HG02981 (cell line): Measurements from ENCODE around the gene SNAP47.

Source experiments
- ATAC-seq: cut with Tn5 transposase; IDR thresholded peaks from one replicate; pipeline ENCODE4 v1.9.1; 2021; ENCODE audit warnings: mild to moderate bottlenecking, moderate library complexity; ENCODE audit not compliant: unreplicated experiment

The SNAP47 gene

DNA sequence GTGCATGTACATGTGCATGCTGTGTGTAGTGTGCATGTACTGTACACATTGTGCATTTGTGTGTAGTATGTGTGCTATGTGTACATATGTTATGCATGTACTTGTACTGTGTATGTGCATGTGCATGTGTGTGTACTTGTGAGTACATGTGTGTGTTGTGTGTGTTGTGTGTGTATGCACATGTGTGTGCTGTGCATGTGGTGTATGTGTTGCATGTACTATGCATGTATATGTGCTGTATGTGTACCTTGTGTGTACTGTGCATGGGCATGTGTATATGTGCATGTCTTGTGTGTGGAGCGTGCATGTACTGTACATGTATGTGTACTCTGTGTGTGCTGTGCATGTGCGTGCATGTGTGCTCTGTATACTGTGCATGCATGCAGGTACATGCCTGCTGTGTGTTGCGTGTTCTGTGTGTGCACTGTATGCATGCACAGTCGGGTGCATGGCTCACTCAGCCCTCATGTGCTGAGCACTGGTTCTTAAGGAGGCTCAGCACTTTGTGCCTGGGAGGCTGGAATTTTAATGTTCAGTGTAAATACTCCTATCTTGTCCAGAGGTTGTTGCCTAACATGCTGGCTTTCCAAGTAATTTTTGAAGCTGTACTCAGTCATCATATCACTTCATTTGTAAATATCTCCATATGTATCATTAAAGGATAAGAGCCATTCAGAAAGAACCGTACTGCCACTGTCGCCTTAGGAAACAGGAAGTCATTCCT, 32.3 kb downstream of the SNAP47 start:
- no peak for ATAC-seq

DNA sequence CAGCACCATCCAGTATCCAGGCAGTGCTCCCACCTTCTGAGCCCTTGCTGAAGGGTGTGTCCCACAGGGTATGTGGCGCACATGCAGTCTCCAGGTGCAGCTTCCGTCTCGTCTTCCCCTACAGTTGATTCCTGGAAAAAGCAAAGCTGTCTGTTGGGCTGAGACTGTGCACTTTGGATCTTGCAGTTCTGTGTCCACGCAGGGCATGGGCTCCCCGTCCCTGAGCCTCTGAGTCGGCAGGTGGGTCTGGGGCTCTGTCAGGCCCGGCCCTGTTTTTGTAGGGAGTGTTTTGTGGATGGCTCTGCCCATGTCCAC, 32.8 kb downstream of the SNAP47 start:
- ATAC-seq, result no peak

GRCh38 chr1:227768640-227769039, 33.4 kb downstream of the SNAP47 start:
- ATAC-seq, result no peak

- no peak for ATAC-seq
Measured at GRCh38 chr1:227769047-227769935, 34.1 kb downstream of the SNAP47 start.

- ATAC-seq, result no peak
Measured at GRCh38 chr1:227769936-227770494, 34.8 kb downstream of the SNAP47 start.

GRCh38 chr1:227770812-227771211, 35.6 kb downstream of the SNAP47 start:
- no peak for ATAC-seq

- ATAC-seq, result no peak
Measured at GRCh38 chr1:227771326-227771725, 36.1 kb downstream of the SNAP47 start.

DNA sequence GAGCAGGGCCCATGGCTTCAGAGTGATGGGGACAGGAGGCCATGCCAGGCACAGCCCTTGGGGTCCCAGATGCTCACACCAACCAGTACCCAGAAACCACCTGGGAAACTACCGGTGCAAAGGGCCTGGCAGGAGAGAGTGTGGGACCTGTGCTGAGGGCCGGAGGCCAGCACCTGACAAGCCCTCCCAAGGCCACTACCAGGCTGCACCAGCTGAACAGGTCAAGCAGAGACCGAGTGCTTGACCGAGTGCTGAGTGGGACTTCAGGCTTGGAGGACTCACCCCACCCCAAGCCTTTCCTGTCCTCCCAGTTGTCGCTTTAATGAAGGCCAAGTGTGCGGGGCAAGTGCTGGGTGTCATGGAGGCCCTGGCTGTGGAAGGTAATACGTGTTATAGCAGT, 36.5 kb downstream of the SNAP47 start:
- ATAC-seq, result no peak

GRCh38 chr1:227773558-227773957, 38.3 kb downstream of the SNAP47 start:
- no peak for ATAC-seq

DNA sequence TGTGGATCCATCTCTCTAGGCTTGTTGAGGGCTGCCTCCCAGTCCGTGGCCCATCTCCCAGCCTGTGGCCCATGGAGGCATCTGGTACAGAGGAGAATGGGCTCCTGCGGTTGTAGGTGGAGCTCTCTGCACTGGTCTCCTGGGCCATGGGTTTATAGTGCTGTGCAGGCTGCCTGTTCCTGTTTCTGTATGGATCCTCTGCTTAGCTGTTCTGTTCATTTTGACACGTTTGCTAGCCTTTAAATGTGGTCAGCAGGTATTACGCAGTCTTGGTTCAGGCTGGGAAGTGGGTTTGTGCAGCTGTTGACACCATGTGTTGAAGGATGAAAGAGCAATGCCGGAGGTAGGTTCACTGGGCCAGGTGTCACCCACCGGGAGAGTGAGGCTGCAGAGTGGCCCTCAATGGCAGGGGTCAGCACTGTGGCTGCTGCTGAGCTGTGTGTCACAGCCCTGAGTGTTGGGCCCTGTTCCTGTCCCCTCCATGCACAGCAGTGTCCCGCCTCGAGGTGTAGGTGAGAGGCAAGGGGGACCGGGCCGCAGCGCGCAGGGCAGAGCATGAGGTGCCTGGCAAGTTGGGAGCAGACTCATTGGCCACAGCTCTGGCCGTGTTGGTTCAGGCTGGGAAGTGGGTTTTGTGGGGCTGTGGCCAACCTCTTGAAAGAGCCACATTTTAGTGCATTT, 39.0 kb downstream of the SNAP47 start:
- no peak for ATAC-seq

DNA sequence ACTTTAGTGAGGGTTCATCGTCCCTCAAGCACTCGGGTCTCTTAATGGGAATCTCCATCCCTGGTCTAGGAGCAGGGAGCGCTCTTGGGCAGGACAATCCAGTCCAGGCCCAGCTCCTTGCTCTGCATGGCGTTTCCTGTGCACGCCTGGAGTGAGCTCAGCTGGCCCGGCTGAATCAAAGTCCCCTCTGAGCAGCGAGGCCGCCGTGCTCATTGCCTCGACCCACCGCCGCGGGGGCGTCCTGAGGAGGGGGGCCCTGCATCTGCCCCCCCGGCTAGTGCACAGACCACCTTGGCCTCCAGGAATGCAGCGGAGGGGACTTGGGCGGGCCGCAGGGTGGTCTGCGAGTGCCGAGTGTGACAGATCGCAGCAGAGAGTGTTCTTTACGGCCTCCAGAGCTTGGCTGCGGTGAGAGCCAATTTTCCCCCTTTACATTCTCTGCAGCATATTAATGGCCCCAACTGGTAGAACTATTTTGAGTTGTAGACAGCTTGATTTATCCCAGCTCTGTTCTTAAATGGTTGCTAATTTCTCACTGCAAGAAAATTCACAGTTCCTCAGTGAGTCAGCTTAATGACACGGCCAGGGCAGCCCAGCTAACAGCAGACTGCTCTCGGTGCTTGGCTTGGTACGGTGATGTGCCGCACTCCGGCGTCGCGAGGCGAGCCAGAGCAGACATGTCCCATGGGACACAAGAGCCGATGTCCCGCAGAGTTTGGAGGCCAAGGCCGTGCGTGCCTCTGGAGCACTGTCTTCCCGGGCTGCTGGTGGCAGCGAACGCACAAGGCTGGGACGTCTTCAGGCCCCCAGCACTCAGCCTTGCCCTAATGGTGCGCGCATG, 39.8 kb downstream of the SNAP47 start:
- ATAC-seq, result no peak

DNA sequence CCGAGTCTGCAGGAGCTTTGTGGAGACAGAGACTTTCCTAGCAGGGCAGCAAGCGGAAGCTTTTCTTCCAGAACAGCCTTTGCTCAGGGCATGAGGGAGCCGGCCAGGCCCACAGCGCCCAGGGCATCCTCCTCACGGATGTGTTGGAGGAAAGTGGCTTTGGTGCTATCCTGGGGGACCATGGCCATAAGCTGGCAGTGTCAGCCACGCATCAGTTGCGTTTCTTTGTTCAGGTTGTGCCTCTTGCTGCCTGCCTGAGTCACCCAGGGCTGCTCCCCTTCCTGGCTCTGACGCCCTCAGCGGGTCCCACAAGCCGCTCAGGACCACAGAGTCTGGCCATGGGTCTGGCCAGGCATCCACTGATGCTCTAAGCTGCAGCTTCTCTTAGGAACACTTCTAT, 40.6 kb downstream of the SNAP47 start:
- no peak for ATAC-seq

DNA sequence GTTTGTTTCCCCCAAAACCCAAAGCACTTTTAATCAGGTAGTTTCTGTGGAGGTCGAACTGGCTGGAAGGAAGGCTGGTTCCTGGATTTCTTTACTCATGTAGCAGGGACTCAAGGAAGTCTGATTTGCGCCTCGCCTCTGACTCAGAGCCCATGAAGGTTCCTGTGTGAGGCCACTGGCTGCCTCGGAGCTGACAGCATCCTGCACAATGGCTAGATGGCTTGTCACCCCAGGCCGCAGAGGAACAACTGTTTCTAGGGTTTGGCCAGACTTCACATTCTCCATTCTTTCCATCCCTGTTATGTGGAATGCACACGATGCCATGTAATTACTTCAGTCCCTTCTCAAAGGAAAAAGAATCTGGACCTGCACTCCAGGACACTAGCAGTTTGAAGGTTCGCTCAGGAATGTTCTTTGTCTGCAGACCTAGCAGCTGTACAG, 41.1 kb downstream of the SNAP47 start:
- ATAC-seq, result no peak

DNA sequence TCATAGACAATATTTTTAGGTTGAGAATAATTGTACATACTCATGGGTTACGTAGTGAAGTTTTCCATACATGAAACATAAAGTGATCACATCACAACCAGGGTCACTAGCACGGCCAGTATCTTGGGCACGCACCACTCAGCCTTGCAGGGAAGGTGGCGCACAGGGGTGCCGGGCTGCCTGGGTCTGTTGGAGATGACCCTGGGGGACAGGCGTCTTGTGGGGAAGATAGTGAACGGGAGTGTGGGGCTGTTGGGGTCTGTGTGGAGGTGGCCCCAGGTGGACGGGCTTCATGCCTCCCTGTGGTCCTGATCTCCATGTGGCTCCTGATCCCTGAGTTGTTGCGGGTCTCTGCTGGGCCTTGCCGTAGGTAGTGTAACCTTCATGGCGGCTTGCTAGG, 41.9 kb downstream of the SNAP47 start:
- ATAC-seq, result no peak

DNA sequence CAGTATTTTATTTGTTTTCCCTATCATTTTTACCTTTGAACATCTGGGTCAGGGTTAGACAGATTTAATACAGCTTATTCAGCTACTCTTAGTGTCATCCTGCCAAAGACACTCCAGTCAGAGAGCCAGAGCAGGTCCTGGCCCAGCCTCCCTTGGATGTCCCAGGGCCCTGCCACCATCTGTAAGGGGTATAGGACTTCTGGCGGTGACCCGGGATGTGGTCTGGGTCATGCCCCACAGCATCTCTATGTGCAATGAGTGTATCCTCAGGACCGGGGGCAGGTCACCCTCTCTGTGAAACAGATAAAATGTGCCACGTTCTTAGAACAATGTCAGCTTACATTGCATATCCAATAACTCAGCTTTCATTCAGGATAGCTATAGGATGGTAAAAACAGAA, 42.4 kb downstream of the SNAP47 start:
- no peak for ATAC-seq

GRCh38 chr1:227778401-227778947, 43.2 kb downstream of the SNAP47 start:
- ATAC-seq, result no peak

DNA sequence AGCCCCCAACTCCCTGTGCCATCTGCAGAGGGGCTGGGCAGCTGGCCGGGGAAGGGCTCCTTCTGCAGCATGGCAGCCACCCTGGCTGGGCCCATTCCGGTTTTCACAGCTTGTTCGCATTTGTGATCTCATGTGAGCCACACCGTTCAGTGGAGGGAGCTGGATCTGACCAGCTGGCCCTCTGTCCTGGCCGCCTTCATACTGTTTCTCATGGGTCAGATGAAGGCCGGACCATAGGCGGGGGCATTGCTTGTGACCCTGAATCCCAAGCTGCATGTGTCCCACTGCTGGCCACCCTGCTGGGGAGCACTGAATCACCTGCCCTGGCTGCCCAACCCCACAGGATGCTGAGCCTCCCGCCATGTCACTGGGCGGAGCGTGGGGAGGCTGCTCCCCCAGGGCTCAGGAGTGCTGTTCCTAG, 43.8 kb downstream of the SNAP47 start:
- no peak for ATAC-seq

DNA sequence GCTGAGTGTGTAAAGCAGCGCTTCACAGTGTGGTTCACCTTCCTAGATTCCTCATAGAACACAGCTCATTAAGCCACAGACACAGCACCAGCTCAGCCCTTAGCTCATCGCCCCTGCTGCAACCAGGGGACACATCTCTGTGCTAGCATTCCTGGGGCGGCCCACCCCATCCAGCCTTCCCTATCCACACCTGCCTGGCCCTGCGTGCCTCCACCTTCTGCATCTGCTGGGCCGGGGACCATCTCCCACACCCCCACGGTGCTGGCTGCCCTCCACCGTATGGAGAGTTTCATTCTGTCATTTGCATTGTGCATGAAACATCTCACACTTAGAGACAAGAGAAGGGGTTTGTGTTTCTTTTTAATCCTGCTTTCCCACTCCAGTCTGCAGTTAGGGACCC, 44.5 kb downstream of the SNAP47 start:
- ATAC-seq, result no peak

DNA sequence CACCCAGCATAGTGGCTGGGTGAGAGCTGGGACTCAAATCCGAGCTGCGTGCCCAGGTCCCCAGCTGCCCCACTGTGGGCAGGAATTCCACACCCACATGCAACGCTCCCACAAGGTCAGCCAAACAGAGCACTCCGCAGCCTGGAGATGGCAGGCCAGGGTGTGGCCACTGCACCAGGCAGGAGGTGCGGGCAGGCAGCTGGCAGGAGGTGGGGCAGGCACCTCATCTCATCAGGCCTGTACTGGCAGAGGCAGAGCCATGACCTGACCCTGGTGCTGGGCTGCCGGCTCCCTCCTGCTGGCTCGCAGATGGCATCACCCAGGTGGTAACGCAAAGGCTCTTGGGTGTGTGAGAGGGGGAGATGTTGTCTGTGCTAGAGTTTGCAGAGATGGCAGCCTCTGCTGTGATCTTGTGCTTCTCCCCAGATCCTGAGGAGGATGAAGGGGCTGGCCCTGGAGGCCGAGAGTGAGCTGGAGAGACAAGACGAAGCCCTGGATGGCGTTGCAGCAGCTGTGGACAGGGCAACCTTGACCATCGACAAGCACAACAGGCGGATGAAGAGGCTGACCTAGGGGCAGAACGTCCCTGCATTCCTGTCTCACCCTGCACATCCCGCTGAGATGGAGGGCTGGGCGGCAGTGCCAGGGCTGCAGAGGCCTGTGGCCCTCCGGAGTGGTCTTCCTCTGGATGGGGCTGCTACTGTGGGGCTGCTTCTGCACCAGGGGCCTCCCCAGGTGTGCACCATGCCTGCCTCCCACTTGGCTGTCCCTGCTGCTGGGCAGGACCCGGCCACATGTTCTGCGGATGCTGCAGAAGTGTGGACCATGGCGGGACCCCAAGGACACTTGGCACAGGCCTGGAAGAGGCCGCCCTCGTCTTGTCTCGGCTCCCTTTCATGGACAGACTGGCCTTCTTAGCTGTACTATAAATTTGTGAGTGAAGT, 45.1 kb downstream of the SNAP47 start:
- ATAC-seq, result no peak
